Endothelial cell (in vitro differentiated cells): ENCODE measurements around the gene PLCD3. TPM values are rescaled to one million over a fixed set of nuclear protein-coding genes. Genes with fewer than 3 reads are reported as not detected.

ENCODE experiments used
- DNase-seq: peaks from one replicate; pipeline ENCODE4 v3.0.0; 2021; ENCODE audit warnings: low spot score
- H3K27ac Mint-ChIP-seq: one replicate; pipeline ENCODE4 v1.8.0; 2021; ENCODE audit warnings: mixed read lengths, inconsistent platforms; ENCODE audit not compliant: unreplicated experiment
- H3K27me3 Mint-ChIP-seq: one replicate; pipeline ENCODE4 v1.8.0; 2021; ENCODE audit warnings: mild to moderate bottlenecking, moderate library complexity, mixed read lengths, inconsistent platforms; ENCODE audit not compliant: unreplicated experiment
- H3K36me3 Mint-ChIP-seq: one replicate; pipeline ENCODE4 v1.8.0; 2021; ENCODE audit warnings: mild to moderate bottlenecking, low read depth, mixed read lengths, inconsistent platforms; ENCODE audit not compliant: unreplicated experiment
- H3K4me1 Mint-ChIP-seq: one replicate; pipeline ENCODE4 v1.8.0; 2021; ENCODE audit warnings: mild to moderate bottlenecking, mixed read lengths, inconsistent platforms; ENCODE audit not compliant: unreplicated experiment
- H3K4me3 Mint-ChIP-seq: one replicate; pipeline ENCODE4 v1.8.0; 2021; ENCODE audit warnings: mild to moderate bottlenecking, mixed read lengths, inconsistent platforms; ENCODE audit not compliant: unreplicated experiment
- H3K9me3 Mint-ChIP-seq: one replicate; pipeline ENCODE4 v1.8.0; 2021; ENCODE audit warnings: mixed read lengths, inconsistent platforms; ENCODE audit not compliant: unreplicated experiment
- CTCF ChIP-seq: fragments of 200-600 bp; sonication (generic); IDR thresholded peaks from one replicate; pipeline ENCODE4 v1.5.0; 2021; ENCODE audit warnings: antibody characterized with exemption; ENCODE audit not compliant: unreplicated experiment
- microRNA-seq: library from miRNA; unstranded; fragments of <30 nt; microRNA quantifications from one replicate; pipeline ENCODE4, GENCODE V29; 2020; ENCODE audit not compliant: unreplicated experiment
- total RNA-seq: library from RNA; stranded (reverse); fragmentation: NEBNext Ultra II Directional; extraction: Animal tissue kit (Norgen Biotek cat#: 25700); gene quantifications from one replicate; pipeline ENCODE4 v1.2.1, GENCODE V29; 2021; ENCODE audit not compliant: unreplicated experiment

PLCD3 gene
- total RNA-seq, 1 donor from 2014 or later: 9.7 TPM

GRCh38 chr17:45063198-45063597 lies 69.1 kb downstream of the PLCD3 start:
- DNase-seq: no peak
- Mint-ChIP-seq H3K4me1 (peaks cover 18% of the 10 kb centered on the region), H3K36me3 (no peaks in the 10 kb centered on the region), H3K4me3 (peak overlapping the region; percentile 21), H3K27me3 (peaks cover 2% of the 10 kb centered on the region), H3K9me3 (no peaks in the 10 kb centered on the region), H3K27ac (no peak overlapping the region)
- TF ChIP-seq CTCF: no peak

GRCh38 chr17:45061606-45062205 lies 70.6 kb downstream of the PLCD3 start:
- peak overlapping the region; percentile 100 for H3K4me3 Mint-ChIP-seq

GRCh38 chr17:45060797-45061605 lies 71.3 kb downstream of the PLCD3 start, which contains the start of gene NMT1:
Gene NMT1 (plus strand): TSS chr17:45061317. CDS start chr17:45061330, 13 bp downstream.
- no peaks in the 10 kb centered on the region for H3K9me3 Mint-ChIP-seq
- H3K27ac Mint-ChIP-seq: peak within 1 kb of the TSS; percentile 100
- DNase-seq: peak; percentile 93
- H3K4me1 Mint-ChIP-seq: peaks cover 18% of the 10 kb centered on the region
- H3K36me3 Mint-ChIP-seq: no peaks in the 10 kb centered on the region
- peaks cover 2% of the 10 kb centered on the region for H3K27me3 Mint-ChIP-seq
- TF ChIP-seq CTCF: no peak
- peak within 1 kb of the TSS; percentile 100 for H3K4me3 Mint-ChIP-seq

More at GRCh38 chr17:45061606-45062205, 70.6 kb downstream of the PLCD3 start:
- no peaks in the 10 kb centered on the region for H3K36me3 Mint-ChIP-seq
- no peak for DNase-seq
- H3K27ac Mint-ChIP-seq: peak overlapping the region; percentile 52
- no peaks in the 10 kb centered on the region for H3K9me3 Mint-ChIP-seq
- no peak for TF ChIP-seq CTCF
- peaks cover 2% of the 10 kb centered on the region for H3K27me3 Mint-ChIP-seq
- peaks cover 18% of the 10 kb centered on the region for H3K4me1 Mint-ChIP-seq

GRCh38 chr17:45060382-45060796 lies 71.9 kb downstream of the PLCD3 start:
- peaks cover 18% of the 10 kb centered on the region for H3K4me1 Mint-ChIP-seq
- no peak for DNase-seq
- H3K36me3 Mint-ChIP-seq: no peaks in the 10 kb centered on the region
- H3K27me3 Mint-ChIP-seq: peaks cover 2% of the 10 kb centered on the region
- TF ChIP-seq CTCF: no peak
- peak overlapping the region; percentile 52 for H3K27ac Mint-ChIP-seq
- H3K9me3 Mint-ChIP-seq: no peaks in the 10 kb centered on the region
- H3K4me3 Mint-ChIP-seq: peak overlapping the region; percentile 100

Small RNA genes lying within 50 kb of the gene (microRNA-seq; reads per million reads assigned to microRNA genes)
- gene MIR6784: not detected

Other genes with a start within 250 kb of the PLCD3 start
- gene EFTUD2, start 233.1 kb downstream of the PLCD3 start, total RNA-seq: 154 TPM
- gene GFAP, start 217.0 kb downstream of the PLCD3 start, total RNA-seq: not detected
- gene KIF18B, start 184.7 kb downstream of the PLCD3 start, total RNA-seq: 7.1 TPM
- gene C1QL1, start 164.2 kb downstream of the PLCD3 start, total RNA-seq: not detected
- gene DCAKD, start 80.9 kb downstream of the PLCD3 start, total RNA-seq: 29.2 TPM
- gene NMT1, start 71.2 kb downstream of the PLCD3 start, total RNA-seq: 85.8 TPM
- gene ACBD4, start 3.2 kb upstream of the PLCD3 start, total RNA-seq: 9.4 TPM
- gene HEXIM1, start 16.0 kb upstream of the PLCD3 start, total RNA-seq: 22.6 TPM
- gene HEXIM2, start 29.4 kb upstream of the PLCD3 start, total RNA-seq: 13.0 TPM
- gene FMNL1, start 89.4 kb upstream of the PLCD3 start, total RNA-seq: 103 TPM
- not detected for gene SPATA32, start 129.6 kb upstream of the PLCD3 start, total RNA-seq
- gene MAP3K14, start 184.5 kb upstream of the PLCD3 start, total RNA-seq: 5.2 TPM